Choroid plexus epithelial cell (primary cell): ENCODE measurements around the gene DGKG.

Source experiments
- DNase-seq: peaks from one replicate; pipeline ENCODE4 v3.0.0-alpha.2; 2010; ENCODE audit warnings: low read depth
- H3K4me3 ChIP-seq: 2 replicates; pipeline ENCODE4 v1.5.1; 2011; ENCODE audit warnings: low read depth, mild to moderate bottlenecking, control low read depth, low read length, moderate library complexity
- CTCF ChIP-seq: conservative IDR thresholded peaks from 2 replicates; pipeline ENCODE4 v1.5.1; 2011; ENCODE audit warnings: low read depth, mild to moderate bottlenecking, control low read depth, inconsistent platforms, low read length, moderate library complexity

The DGKG gene

GRCh38 chr3:186361762-186362536, at the start of gene DGKG:
Gene DGKG, minus strand, starts transcription at chr3:186362234. Its CDS starts 41,775 bp downstream, at chr3:186320459.
- TF ChIP-seq CTCF = no peak
- DNase-seq = no peak
- peak within 1 kb of the TSS; percentile 6 for H3K4me3 ChIP-seq

GRCh38 chr3:186411089-186411488, 49.1 kb upstream of the DGKG start:
- DNase-seq = no peak
- no peak for TF ChIP-seq CTCF
- H3K4me3 ChIP-seq = no peak overlapping the region

- no peak for TF ChIP-seq CTCF
- DNase-seq = no peak
- no peak overlapping the region for H3K4me3 ChIP-seq
Measured at GRCh38 chr3:186406669-186407635, 44.9 kb upstream of the DGKG start.

GRCh38 chr3:186401556-186401955, 39.5 kb upstream of the DGKG start:
- TF ChIP-seq CTCF = no peak

GRCh38 chr3:186400662-186401061, 38.6 kb upstream of the DGKG start:
- peak; percentile 60 for DNase-seq
- no peak for TF ChIP-seq CTCF
- no peak overlapping the region for H3K4me3 ChIP-seq

More at GRCh38 chr3:186401556-186401955, 39.5 kb upstream of the DGKG start:
- peak; percentile 5 for DNase-seq
- H3K4me3 ChIP-seq = no peak overlapping the region

- TF ChIP-seq CTCF = no peak
- no peak overlapping the region for H3K4me3 ChIP-seq
- DNase-seq = no peak
Measured at GRCh38 chr3:186400026-186400425, 38.0 kb upstream of the DGKG start.
